C4-2B (cell line): Measurements from ENCODE around the gene PPP2R2C.

Source experiments
- CTCF ChIP-seq: fragments of 450-650 bp; conservative IDR thresholded peaks from 2 replicates; pipeline ENCODE4 v1.5.1; 2017; ENCODE audit warnings: mild to moderate bottlenecking
- ZFX ChIP-seq: fragments of 450-650 bp; IDR thresholded peaks from 2 replicates; pipeline ENCODE4 v1.6.1; 2017

GRCh38 chr4:6452897-6453687, 19.3 kb downstream of the PPP2R2C start:
- TF ChIP-seq ZFX (no peak), CTCF (no peak)
